Lung (tissue), 12 donors: ENCODE measurements around the gene DDX27. TPM values are rescaled to one million over a fixed set of nuclear protein-coding genes. Genes with fewer than 3 reads are reported as not detected.

Experiments used
- ATAC-seq: fragments of 200-7000 bp; cut with Tn5 transposase; one replicate; pipeline ENCODE4 v1.9.1; 2020; ENCODE audit warnings: moderate number of reproducible peaks; ENCODE audit not compliant: insufficient read depth, low FRiP score
- DNase-seq, 3 donors: peaks; one replicate each; pipeline ENCODE4 v3.0.0-alpha.2; 2013 to 2017
- H3K27ac ChIP-seq, 2 donors: one replicate each; pipeline ENCODE4 v1.5.1; 2013; ENCODE audit warnings: mild to moderate bottlenecking in 2 of 2, moderate library complexity in 2 of 2, control low read depth in 1 of 2, inconsistent platforms in 1 of 2, low read depth in 1 of 2, low read length in 1 of 2
- H3K27me3 ChIP-seq, 3 donors: one replicate each; pipeline ENCODE4 v1.5.1; 2013; ENCODE audit warnings: low read length in 2 of 3; ENCODE audit not compliant: control insufficient read depth in 3 of 3, insufficient read depth in 3 of 3
- H3K36me3 ChIP-seq, 4 donors: one replicate each; pipeline ENCODE4 v1.5.1; 2013; ENCODE audit warnings: low read length in 4 of 4, mild to moderate bottlenecking in 1 of 4, moderate library complexity in 1 of 4; ENCODE audit not compliant: control insufficient read depth in 4 of 4, insufficient read depth in 4 of 4
- H3K4me1 ChIP-seq, 5 donors: one replicate each; pipeline ENCODE4 v1.5.1; 2013; ENCODE audit warnings: low read length in 5 of 5, mild to moderate bottlenecking in 2 of 5, moderate library complexity in 1 of 5; ENCODE audit not compliant: control insufficient read depth in 5 of 5, insufficient read depth in 5 of 5
- H3K4me3 ChIP-seq: one replicate; pipeline ENCODE4 v1.5.1; 2013; ENCODE audit warnings: mild to moderate bottlenecking, control low read depth, moderate library complexity
- H3K9ac ChIP-seq, 2 donors: one replicate each; pipeline ENCODE4 v1.5.1; 2013; ENCODE audit warnings: low read length in 2 of 2, control low read depth in 1 of 2; ENCODE audit not compliant: insufficient read depth in 1 of 2
- H3K9me3 ChIP-seq, 4 donors: one replicate each; pipeline ENCODE4 v1.5.1; 2013; ENCODE audit warnings: low read length in 3 of 4, mild to moderate bottlenecking in 1 of 4, moderate library complexity in 1 of 4; ENCODE audit not compliant: control insufficient read depth in 4 of 4, insufficient read depth in 3 of 4
- WGBS, 2 donors: extraction: QIAGEN DNeasy Blood & Tissue Kit; methylation state at CpG; one replicate each; pipeline ENCODE4 v1.1.7; 2013; 5-methylcytosine and 5-hydroxymethylcytosine counted together
- polyA plus RNA-seq, 2 donors: library from polyadenylated mRNA; stranded (reverse); fragments of 200-250 nt; gene quantifications; one replicate each; pipeline ENCODE4 v1.2.1, GENCODE V29; 2013
- total RNA-seq, 2 donors: library from RNA; depleted of rRNA in 1 of 2; stranded (reverse); fragments of >200 nt in 1 of 2; gene quantifications; one replicate each; pipeline ENCODE4 v1.2.1, GENCODE V29; 2014 to 2021
- TF ChIP-seq, protein P1 (sequence below): IDR thresholded peaks from 2 replicates; pipeline ENCODE4 v1.5.1; 2012; ENCODE audit warnings: mild to moderate bottlenecking; ENCODE audit errors: control extremely low read depth, extremely low read depth
- donor health status: control.
- donor health status: control.
- donor health status: Bipolar disorder and iron deficiency.
- donor health status: healthy.
- donor health status: DM: yes; HTN: yes; CAD: no.

The DDX27 gene
- total and polyA plus RNA-seq, 4 donors, result 24.9 to 30.0 (median 26.1) TPM

DNA sequence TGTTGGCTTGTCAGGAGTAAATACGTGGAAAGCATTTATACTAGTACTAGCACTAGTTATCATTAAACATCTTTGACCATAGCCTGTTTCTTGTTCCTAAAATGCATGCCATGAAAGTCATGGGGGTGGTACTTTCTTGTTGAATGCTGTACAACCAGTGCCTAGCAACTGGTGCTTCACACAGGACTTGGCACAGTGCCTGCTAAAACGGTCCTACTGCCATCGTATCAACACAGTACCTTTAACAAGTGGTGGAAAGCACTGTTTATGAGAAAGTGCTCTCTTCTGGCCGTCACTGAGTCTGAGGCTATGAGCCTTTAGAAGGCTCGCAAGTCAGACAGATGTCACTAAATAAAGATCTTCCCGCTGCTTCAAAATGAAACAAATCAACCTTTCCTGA is 37.0 kb downstream of the DDX27 start:
- H3K9me3 ChIP-seq, result peaks cover 0 to 2% (median 0%) of the 10 kb centered on the region in 4 donors
- TF ChIP-seq, protein P1, sequence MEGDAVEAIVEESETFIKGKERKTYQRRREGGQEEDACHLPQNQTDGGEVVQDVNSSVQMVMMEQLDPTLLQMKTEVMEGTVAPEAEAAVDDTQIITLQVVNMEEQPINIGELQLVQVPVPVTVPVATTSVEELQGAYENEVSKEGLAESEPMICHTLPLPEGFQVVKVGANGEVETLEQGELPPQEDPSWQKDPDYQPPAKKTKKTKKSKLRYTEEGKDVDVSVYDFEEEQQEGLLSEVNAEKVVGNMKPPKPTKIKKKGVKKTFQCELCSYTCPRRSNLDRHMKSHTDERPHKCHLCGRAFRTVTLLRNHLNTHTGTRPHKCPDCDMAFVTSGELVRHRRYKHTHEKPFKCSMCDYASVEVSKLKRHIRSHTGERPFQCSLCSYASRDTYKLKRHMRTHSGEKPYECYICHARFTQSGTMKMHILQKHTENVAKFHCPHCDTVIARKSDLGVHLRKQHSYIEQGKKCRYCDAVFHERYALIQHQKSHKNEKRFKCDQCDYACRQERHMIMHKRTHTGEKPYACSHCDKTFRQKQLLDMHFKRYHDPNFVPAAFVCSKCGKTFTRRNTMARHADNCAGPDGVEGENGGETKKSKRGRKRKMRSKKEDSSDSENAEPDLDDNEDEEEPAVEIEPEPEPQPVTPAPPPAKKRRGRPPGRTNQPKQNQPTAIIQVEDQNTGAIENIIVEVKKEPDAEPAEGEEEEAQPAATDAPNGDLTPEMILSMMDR, result no peak
- H3K4me1 ChIP-seq, result no peaks in the 10 kb centered on the region
- no peak for ATAC-seq
- no peak for DNase-seq
- 74 to 84% methylated on average over 6 of the region's 6 CpGs for WGBS, 2 donors
- no peak overlapping the region for H3K9ac ChIP-seq
- no peak overlapping the region for H3K27ac ChIP-seq
- H3K36me3 ChIP-seq, result peaks cover 40 to 65% (median 56%) of the 10 kb centered on the region in 4 donors
- no peak overlapping the region for H3K4me3 ChIP-seq
- no peaks in the 10 kb centered on the region for H3K27me3 ChIP-seq

DNA sequence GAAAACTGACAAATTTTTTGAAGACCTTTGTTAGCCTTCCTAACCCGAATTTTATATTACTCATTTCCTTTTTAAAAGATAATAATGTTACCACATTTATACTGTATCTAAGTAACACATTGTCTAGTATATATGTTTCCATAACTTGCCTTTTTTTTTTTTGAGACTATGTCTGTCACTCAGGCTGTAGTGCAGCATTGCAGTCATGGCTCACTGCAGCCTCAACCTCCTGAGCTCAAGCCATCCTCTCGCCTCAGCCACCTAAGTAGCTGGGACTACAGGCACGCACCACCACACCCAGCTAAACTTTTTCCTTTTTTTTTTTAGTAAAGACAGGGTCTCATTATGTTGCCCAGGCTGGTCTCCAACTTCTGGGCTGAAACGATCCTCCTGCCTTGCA is 40.1 kb downstream of the DDX27 start:
- H3K36me3 ChIP-seq, result peaks cover 45 to 66% (median 56%) of the 10 kb centered on the region in 4 donors
- DNase-seq (no peak), ATAC-seq (no peak)
- H3K27me3 ChIP-seq, result no peaks in the 10 kb centered on the region
- WGBS, 2 donors, result 67 to 90% methylated on average over 4 of the region's 4 CpGs
- H3K9me3 ChIP-seq, result peaks cover 0 to 3% (median 0%) of the 10 kb centered on the region in 4 donors
- no peaks in the 10 kb centered on the region for H3K4me1 ChIP-seq
- no peak overlapping the region for H3K9ac ChIP-seq
- TF ChIP-seq, protein P1, result no peak
- H3K4me3 ChIP-seq, result no peak overlapping the region
- H3K27ac ChIP-seq, result no peak overlapping the region

DNA sequence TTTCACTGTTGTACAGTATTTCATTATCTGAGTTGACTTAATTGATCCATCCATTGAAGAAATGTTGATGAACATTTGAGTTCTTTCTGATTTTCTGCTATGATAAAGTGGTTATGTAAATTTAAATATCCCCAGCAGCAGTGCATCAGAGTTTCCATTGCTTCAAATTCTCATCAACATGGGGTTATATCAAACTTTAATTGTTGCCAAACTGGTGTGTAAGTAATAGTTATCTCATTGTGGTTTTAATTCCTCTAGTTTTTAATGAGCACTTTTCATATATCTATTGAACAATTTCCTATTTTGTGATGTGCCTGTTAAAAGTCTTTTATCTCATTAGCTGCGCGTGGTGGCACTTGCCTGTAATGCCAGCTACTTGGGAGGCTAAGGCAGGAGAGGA is 40.6 kb downstream of the DDX27 start:
- H3K27ac ChIP-seq, result no peak overlapping the region
- ATAC-seq, result no peak
- no peak for DNase-seq
- peaks cover 45 to 66% (median 57%) of the 10 kb centered on the region in 4 donors for H3K36me3 ChIP-seq
- WGBS, 2 donors, result 97 to 100% methylated on average over 2 of the region's 2 CpGs
- peaks cover 0 to 3% (median 0%) of the 10 kb centered on the region in 4 donors for H3K9me3 ChIP-seq
- H3K27me3 ChIP-seq, result no peaks in the 10 kb centered on the region
- no peaks in the 10 kb centered on the region for H3K4me1 ChIP-seq
- no peak overlapping the region for H3K9ac ChIP-seq
- TF ChIP-seq, protein P1, result no peak
- no peak overlapping the region for H3K4me3 ChIP-seq

DNA sequence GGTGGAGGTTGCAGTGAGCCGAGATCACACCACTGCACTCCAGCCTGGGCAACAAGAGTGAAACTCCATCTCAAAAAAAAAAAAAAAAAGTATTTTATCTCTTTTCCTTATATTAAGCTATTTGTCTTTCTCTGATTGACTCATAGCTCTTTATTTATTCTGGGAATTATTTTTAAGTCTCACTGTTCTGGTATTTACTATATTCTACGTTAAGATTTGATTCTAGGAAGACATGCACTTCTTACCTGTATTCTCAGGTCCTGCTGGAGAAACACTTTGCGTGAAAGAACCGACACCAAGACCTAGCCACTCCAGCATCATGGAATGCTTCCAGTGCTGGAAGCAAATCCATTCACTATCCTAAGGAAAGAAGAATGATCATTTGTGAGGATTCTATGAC is 41.0 kb downstream of the DDX27 start:
- Histone ChIP-seq H3K4me3 (no peak overlapping the region), H3K27ac (no peak overlapping the region), H3K9me3 (peaks cover 0 to 3% (median 0%) of the 10 kb centered on the region in 4 donors), H3K27me3 (no peaks in the 10 kb centered on the region), H3K4me1 (no peaks in the 10 kb centered on the region), H3K9ac (no peak overlapping the region), H3K36me3 (peaks cover 46 to 67% (median 60%) of the 10 kb centered on the region in 4 donors)
- DNase-seq, result no peak
- no peak for ATAC-seq
- TF ChIP-seq, protein P1, result no peak
- whole genome bisulfite sequencing, 2 donors, result 92 to 98% methylated on average over 4 of the region's 4 CpGs
